Liver (tissue), 9 donors: ENCODE data around the gene MBP. TPM values are rescaled to one million over a fixed set of nuclear protein-coding genes. Genes with fewer than 3 reads are reported as not detected.
A peak's percentile ranks its signal among the peaks of the same experiment; 100 is the strongest.

Experiments
- DNase-seq: peaks from one replicate; pipeline ENCODE4 v3.0.0-alpha.2; 2017; ENCODE audit warnings: low spot score
- H3K27ac ChIP-seq, 2 donors: one replicate each; pipeline ENCODE4 v1.7.0; 2013; ENCODE audit warnings: inconsistent platforms in 2 of 2, low read length in 2 of 2, control low read depth in 1 of 2, low read depth in 1 of 2, mild to moderate bottlenecking in 1 of 2
- H3K27me3 ChIP-seq, 4 donors: one replicate each; pipeline versions ENCODE4 v1.6.1 to v1.7.0; 2013; ENCODE audit warnings: low read length in 3 of 4, inconsistent platforms in 1 of 4, mild to moderate bottlenecking in 1 of 4, moderate library complexity in 1 of 4; ENCODE audit not compliant: control insufficient read depth in 4 of 4, insufficient read depth in 4 of 4
- H3K36me3 ChIP-seq, 4 donors: one replicate each; pipeline versions ENCODE4 v1.6.1 to v1.7.0; 2013; ENCODE audit warnings: low read length in 3 of 4, mild to moderate bottlenecking in 3 of 4, low read depth in 1 of 4, moderate library complexity in 1 of 4; ENCODE audit not compliant: control insufficient read depth in 4 of 4, insufficient read depth in 3 of 4
- H3K4me1 ChIP-seq, 4 donors: one replicate each; pipeline versions ENCODE4 v1.6.1 to v1.7.0; 2013; ENCODE audit warnings: low read length in 3 of 4, mild to moderate bottlenecking in 3 of 4, moderate library complexity in 1 of 4; ENCODE audit not compliant: control insufficient read depth in 4 of 4, insufficient read depth in 4 of 4
- H3K4me3 ChIP-seq, 3 donors: one replicate each; pipeline versions ENCODE4 v1.6.1 to v1.7.0; 2013; ENCODE audit warnings: low read length in 3 of 3, control low read depth in 1 of 3, low read depth in 1 of 3, mild to moderate bottlenecking in 1 of 3
- H3K9ac ChIP-seq, 2 donors: one replicate each; pipeline ENCODE4 v1.7.0; 2013; ENCODE audit warnings: low read length in 2 of 2, mild to moderate bottlenecking in 2 of 2, moderate library complexity in 2 of 2, control low read depth in 1 of 2, low read depth in 1 of 2
- H3K9me3 ChIP-seq, 4 donors: one replicate each; pipeline versions ENCODE4 v1.6.1 to v1.7.0; 2013; ENCODE audit warnings: low read length in 3 of 4; ENCODE audit not compliant: control insufficient read depth in 4 of 4
- EGR1 ChIP-seq, 2 donors: IDR thresholded peaks; 2 replicates each; pipeline ENCODE4 v1.6.1; 2016 to 2018; ENCODE audit warnings: antibody characterized with exemption in 2 of 2, low read depth in 2 of 2
- FOXA1 ChIP-seq: IDR thresholded peaks from 2 replicates; pipeline ENCODE4 v1.6.1; 2016; ENCODE audit warnings: antibody characterized with exemption
- FOXA2 ChIP-seq: IDR thresholded peaks from 2 replicates; pipeline ENCODE4 v1.6.1; 2016; ENCODE audit warnings: antibody characterized with exemption
- GABPA ChIP-seq, 2 donors: IDR thresholded peaks in 1 of 2; conservative IDR thresholded peaks in 1 of 2; 2 replicates each; pipeline ENCODE4 v1.6.1; 2016; ENCODE audit warnings: antibody characterized with exemption in 2 of 2, mild to moderate bottlenecking in 1 of 2, moderate library complexity in 1 of 2
- HNF4A ChIP-seq, 2 donors: conservative IDR thresholded peaks; 2 replicates each; pipeline ENCODE4 v1.6.1; 2016; ENCODE audit warnings: antibody characterized with exemption in 2 of 2, mild to moderate bottlenecking in 2 of 2
- HNF4G ChIP-seq: IDR thresholded peaks from 2 replicates; pipeline ENCODE4 v1.6.1; 2016; ENCODE audit warnings: antibody characterized with exemption
- JUND ChIP-seq, 2 donors: IDR thresholded peaks; 2 replicates each; pipeline ENCODE4 v1.6.1; 2016; ENCODE audit warnings: antibody characterized with exemption in 2 of 2
- NR2F2 ChIP-seq: IDR thresholded peaks from 2 replicates; pipeline ENCODE4 v1.6.1; 2016; ENCODE audit warnings: antibody characterized with exemption
- RAD21 ChIP-seq, 2 donors: IDR thresholded peaks; 2 replicates each; pipeline ENCODE4 v1.6.1; 2016; ENCODE audit warnings: antibody characterized with exemption in 2 of 2, mild to moderate bottlenecking in 2 of 2
- REST ChIP-seq: IDR thresholded peaks from 2 replicates; pipeline ENCODE4 v1.6.1; 2016; ENCODE audit warnings: antibody characterized with exemption, mild to moderate bottlenecking
- RXRA ChIP-seq, 2 donors: IDR thresholded peaks; 2 replicates each; pipeline ENCODE4 v1.6.1; 2017 to 2018; ENCODE audit warnings: antibody characterized with exemption in 2 of 2, mild to moderate bottlenecking in 1 of 2
- SP1 ChIP-seq: IDR thresholded peaks from 2 replicates; pipeline ENCODE4 v1.6.1; 2018; ENCODE audit warnings: antibody characterized with exemption, mild to moderate bottlenecking
- TAF1 ChIP-seq: conservative IDR thresholded peaks from 2 replicates; pipeline ENCODE4 v1.6.1; 2016; ENCODE audit warnings: antibody characterized with exemption, mild to moderate bottlenecking
- YY1 ChIP-seq: IDR thresholded peaks from 2 replicates; pipeline ENCODE4 v1.6.1; 2016; ENCODE audit warnings: antibody characterized with exemption, mild to moderate bottlenecking
- WGBS: extraction: QIAGEN DNeasy Blood & Tissue Kit; methylation state at CpG from one replicate; pipeline ENCODE4 v1.1.7; 2013; 5-methylcytosine and 5-hydroxymethylcytosine counted together
- polyA plus RNA-seq, 2 donors: library from polyadenylated mRNA; stranded (reverse) in 1 of 2; unstranded in 1 of 2; fragments of 200-250 nt in 1 of 2; fragments of >200 nt in 1 of 2; fragmentation: Nextera tagmentation in 1 of 2; extraction: Ambion mirVana in 1 of 2; gene quantifications; one replicate each; pipeline versions ENCODE4 v1.2.1 to v1.2.3, GENCODE V29; 2013 to 2015
- total RNA-seq, 2 donors: library from RNA; depleted of rRNA; stranded (reverse); fragments of >200 nt; gene quantifications; one replicate each; pipeline ENCODE4 v1.2.3, GENCODE V29; 2014
- TF ChIP-seq, protein P1 (sequence below): IDR thresholded peaks from 2 replicates; pipeline ENCODE4 v1.6.1; 2016; ENCODE audit warnings: antibody characterized with exemption
- TF ChIP-seq, protein P2 (sequence below): IDR thresholded peaks from 2 replicates; pipeline ENCODE4 v1.6.1; 2016; ENCODE audit warnings: antibody characterized with exemption
- TF ChIP-seq, protein P3 (sequence below): IDR thresholded peaks from 2 replicates; pipeline ENCODE4 v1.6.1; 2016; ENCODE audit warnings: antibody characterized with exemption
- TF ChIP-seq, protein P4 (sequence below): fragments of 150-350 bp; IDR thresholded peaks from 2 replicates; pipeline ENCODE4 v1.5.1; 2017; ENCODE audit warnings: improper control_type of control experiment, low read depth, low read length; ENCODE audit not compliant: missing input control
- donor health status: healthy.
- donor health status: healthy.
- donor health status: healthy.
- donor health status: healthy.
- donor health status: healthy.

The MBP gene
- total and polyA plus RNA-seq, 4 donors: 9.7 to 23.3 (median 17.7) TPM

- no peak overlapping the region for H3K4me3 ChIP-seq
- H3K27ac ChIP-seq: peak overlapping the region; percentile 70 to 72
- no peak overlapping the region for H3K9ac ChIP-seq
- H3K36me3 ChIP-seq: no peaks in the 10 kb centered on the region
- no peak for DNase-seq
- H3K4me1 ChIP-seq: peaks cover 4 to 32% (median 15%) of the 10 kb centered on the region in 4 donors
- H3K27me3 ChIP-seq: no peaks in the 10 kb centered on the region
- TF ChIP-seq RAD21 (IDR thresholded peaks at IDR 0.05) (no peak), HNF4A (conservative IDR thresholded peaks at IDR 0.05) (no peak), NR2F2 (no peak), FOXA2 (no peak), TAF1 (no peak), REST (no peak), EGR1 (IDR thresholded peaks at IDR 0.05; ENCODE audit: low read depth in 2 of 2) (no peak), RXRA (IDR thresholded peaks at IDR 0.05) (no peak), YY1 (no peak), SP1 (no peak), FOXA1 (no peak), HNF4G (no peak), JUND (IDR thresholded peaks at IDR 0.05) (no peak), GABPA (IDR thresholded peaks at IDR 0.05 in 1 of 2, conservative IDR thresholded peaks at IDR 0.05 in 1 of 2) (no peak)
- TF ChIP-seq, protein P1, sequence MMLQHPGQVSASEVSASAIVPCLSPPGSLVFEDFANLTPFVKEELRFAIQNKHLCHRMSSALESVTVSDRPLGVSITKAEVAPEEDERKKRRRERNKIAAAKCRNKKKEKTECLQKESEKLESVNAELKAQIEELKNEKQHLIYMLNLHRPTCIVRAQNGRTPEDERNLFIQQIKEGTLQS: no peak
- TF ChIP-seq, protein P2, sequence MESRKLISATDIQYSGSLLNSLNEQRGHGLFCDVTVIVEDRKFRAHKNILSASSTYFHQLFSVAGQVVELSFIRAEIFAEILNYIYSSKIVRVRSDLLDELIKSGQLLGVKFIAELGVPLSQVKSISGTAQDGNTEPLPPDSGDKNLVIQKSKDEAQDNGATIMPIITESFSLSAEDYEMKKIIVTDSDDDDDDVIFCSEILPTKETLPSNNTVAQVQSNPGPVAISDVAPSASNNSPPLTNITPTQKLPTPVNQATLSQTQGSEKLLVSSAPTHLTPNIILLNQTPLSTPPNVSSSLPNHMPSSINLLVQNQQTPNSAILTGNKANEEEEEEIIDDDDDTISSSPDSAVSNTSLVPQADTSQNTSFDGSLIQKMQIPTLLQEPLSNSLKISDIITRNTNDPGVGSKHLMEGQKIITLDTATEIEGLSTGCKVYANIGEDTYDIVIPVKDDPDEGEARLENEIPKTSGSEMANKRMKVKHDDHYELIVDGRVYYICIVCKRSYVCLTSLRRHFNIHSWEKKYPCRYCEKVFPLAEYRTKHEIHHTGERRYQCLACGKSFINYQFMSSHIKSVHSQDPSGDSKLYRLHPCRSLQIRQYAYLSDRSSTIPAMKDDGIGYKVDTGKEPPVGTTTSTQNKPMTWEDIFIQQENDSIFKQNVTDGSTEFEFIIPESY: no peak
- TF ChIP-seq, protein P3, sequence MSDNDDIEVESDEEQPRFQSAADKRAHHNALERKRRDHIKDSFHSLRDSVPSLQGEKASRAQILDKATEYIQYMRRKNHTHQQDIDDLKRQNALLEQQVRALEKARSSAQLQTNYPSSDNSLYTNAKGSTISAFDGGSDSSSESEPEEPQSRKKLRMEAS: no peak
- TF ChIP-seq, protein P4, sequence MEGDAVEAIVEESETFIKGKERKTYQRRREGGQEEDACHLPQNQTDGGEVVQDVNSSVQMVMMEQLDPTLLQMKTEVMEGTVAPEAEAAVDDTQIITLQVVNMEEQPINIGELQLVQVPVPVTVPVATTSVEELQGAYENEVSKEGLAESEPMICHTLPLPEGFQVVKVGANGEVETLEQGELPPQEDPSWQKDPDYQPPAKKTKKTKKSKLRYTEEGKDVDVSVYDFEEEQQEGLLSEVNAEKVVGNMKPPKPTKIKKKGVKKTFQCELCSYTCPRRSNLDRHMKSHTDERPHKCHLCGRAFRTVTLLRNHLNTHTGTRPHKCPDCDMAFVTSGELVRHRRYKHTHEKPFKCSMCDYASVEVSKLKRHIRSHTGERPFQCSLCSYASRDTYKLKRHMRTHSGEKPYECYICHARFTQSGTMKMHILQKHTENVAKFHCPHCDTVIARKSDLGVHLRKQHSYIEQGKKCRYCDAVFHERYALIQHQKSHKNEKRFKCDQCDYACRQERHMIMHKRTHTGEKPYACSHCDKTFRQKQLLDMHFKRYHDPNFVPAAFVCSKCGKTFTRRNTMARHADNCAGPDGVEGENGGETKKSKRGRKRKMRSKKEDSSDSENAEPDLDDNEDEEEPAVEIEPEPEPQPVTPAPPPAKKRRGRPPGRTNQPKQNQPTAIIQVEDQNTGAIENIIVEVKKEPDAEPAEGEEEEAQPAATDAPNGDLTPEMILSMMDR: no peak
- 80% methylated on average over 14 of the region's 14 CpGs for WGBS
- no peaks in the 10 kb centered on the region for H3K9me3 ChIP-seq
These were observed 29.3 kb downstream of the MBP start for GRCh38 chr18:77103187-77103850.
